AG09319 (cell line): ENCODE data around the gene CTTNBP2NL.
"Not testable (repeated sequence)": the region's sequence is repeated elsewhere in the genome, so short reads cannot be mapped to it uniquely, and the experiment has no call there.

Experiments
- DNase-seq: peaks from one replicate; pipeline ENCODE4 v3.0.0-alpha.2; 2010; ENCODE audit warnings: low read depth; ENCODE audit errors: extremely low read depth
- TF ChIP-seq, protein P1 (sequence below): IDR thresholded peaks from 2 replicates; pipeline ENCODE4 v1.5.1; 2011; ENCODE audit warnings: low read depth, mild to moderate bottlenecking, inconsistent platforms, low read length, moderate library complexity

CTTNBP2NL gene

GRCh38 chr1:112409414-112409813, 13.4 kb downstream of the CTTNBP2NL start:
- DNase-seq = no peak
- TF ChIP-seq, protein P1, sequence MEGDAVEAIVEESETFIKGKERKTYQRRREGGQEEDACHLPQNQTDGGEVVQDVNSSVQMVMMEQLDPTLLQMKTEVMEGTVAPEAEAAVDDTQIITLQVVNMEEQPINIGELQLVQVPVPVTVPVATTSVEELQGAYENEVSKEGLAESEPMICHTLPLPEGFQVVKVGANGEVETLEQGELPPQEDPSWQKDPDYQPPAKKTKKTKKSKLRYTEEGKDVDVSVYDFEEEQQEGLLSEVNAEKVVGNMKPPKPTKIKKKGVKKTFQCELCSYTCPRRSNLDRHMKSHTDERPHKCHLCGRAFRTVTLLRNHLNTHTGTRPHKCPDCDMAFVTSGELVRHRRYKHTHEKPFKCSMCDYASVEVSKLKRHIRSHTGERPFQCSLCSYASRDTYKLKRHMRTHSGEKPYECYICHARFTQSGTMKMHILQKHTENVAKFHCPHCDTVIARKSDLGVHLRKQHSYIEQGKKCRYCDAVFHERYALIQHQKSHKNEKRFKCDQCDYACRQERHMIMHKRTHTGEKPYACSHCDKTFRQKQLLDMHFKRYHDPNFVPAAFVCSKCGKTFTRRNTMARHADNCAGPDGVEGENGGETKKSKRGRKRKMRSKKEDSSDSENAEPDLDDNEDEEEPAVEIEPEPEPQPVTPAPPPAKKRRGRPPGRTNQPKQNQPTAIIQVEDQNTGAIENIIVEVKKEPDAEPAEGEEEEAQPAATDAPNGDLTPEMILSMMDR = no peak

GRCh38 chr1:112410673-112411072, 14.7 kb downstream of the CTTNBP2NL start:
- TF ChIP-seq, protein P1 = no peak
- DNase-seq = no peak

DNA sequence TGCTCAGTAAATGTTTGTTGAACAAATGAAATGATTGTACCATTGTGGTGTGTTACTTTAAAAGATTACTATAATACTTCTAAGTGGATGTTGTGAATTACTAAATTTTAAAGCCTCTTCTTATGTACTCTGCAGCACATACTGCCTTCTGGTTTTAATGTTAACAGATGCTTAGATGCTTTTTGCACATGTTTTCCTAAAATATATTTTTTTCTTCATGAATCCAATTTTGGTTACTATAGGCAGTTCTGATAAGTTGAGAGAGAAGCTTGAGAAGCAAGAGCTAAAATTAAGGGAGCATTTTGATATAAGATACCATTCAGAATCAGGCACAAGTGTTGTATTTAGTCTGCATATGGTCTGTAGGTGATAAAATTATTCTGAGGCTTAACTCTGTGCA, 21.3 kb downstream of the CTTNBP2NL start:
- DNase-seq = no peak
- TF ChIP-seq, protein P1 = no peak

GRCh38 chr1:112418099-112418892, 22.3 kb downstream of the CTTNBP2NL start:
- no peak for DNase-seq
- TF ChIP-seq, protein P1 = no peak

GRCh38 chr1:112423207-112423606, 27.2 kb downstream of the CTTNBP2NL start:
- no peak for DNase-seq
- TF ChIP-seq, protein P1 = no peak

- not testable (repeated sequence) for DNase-seq
Observed at GRCh38 chr1:112423666-112424065, 27.7 kb downstream of the CTTNBP2NL start.

- DNase-seq = no peak
- TF ChIP-seq, protein P1 = no peak
Observed at GRCh38 chr1:112429749-112430148, 33.7 kb downstream of the CTTNBP2NL start.

- no peak for DNase-seq
- TF ChIP-seq, protein P1 = no peak
Observed at GRCh38 chr1:112431038-112431437, 35.0 kb downstream of the CTTNBP2NL start.
